K562 (cell line): ENCODE results near the gene RASGEF1C. TPM values are rescaled to one million over a fixed set of nuclear protein-coding genes. Genes with fewer than 3 reads are reported as not detected.

ENCODE experiments used
- GTF2A2 ChIP-seq: IDR thresholded peaks from 2 replicates; pipeline ENCODE4 v1.6.1; 2016; ENCODE audit warnings: mild to moderate bottlenecking, missing genetic modification characterization, missing compliant biosample characterization
- HNRNPL ChIP-seq: fragments of 200-400 bp; formaldehyde crosslinking; IDR thresholded peaks from 2 replicates; pipeline ENCODE4 v1.6.1; 2017; ENCODE audit warnings: low read depth, mild to moderate bottlenecking, low read length
- NFATC3 ChIP-seq: fragments of 450-650 bp; IDR thresholded peaks from 2 replicates; pipeline ENCODE4 v1.6.1; 2017; ENCODE audit warnings: mild to moderate bottlenecking
- PPARD ChIP-seq: fragments of 250-450 bp; sonication (Bioruptor Pico); IDR thresholded peaks from 2 replicates; pipeline ENCODE4 v1.8.0; 2022; ENCODE audit warnings: inconsistent platforms, mild to moderate bottlenecking, moderate library complexity
- SAFB ChIP-seq: fragments of 200-400 bp; formaldehyde crosslinking; IDR thresholded peaks from 2 replicates; pipeline ENCODE4 v1.6.1; 2017; ENCODE audit warnings: low read depth, low read length, borderline replicate concordance
- SMARCB1 ChIP-seq: IDR thresholded peaks from 2 replicates; pipeline ENCODE4 v1.6.1; 2011; ENCODE audit warnings: improper control_type of control experiment, low read depth; ENCODE audit not compliant: insufficient read length
- TEAD1 ChIP-seq, 2 experiments: fragments of 450-650 bp in 1 of 2; sonication (generic) in 1 of 2; formaldehyde crosslinking; IDR thresholded peaks; 2 replicates each; pipeline versions ENCODE4 v1.4.0 to v1.8.0; 2020 to 2022; ENCODE audit warnings: mild to moderate bottlenecking in 2 of 2, missing genetic modification reagents in 1 of 2
- polyA plus RNA-seq, 8 experiments: library from polyadenylated mRNA; depleted of rRNA in 4 of 8; stranded (reverse) in 5 of 8; unstranded in 3 of 8; fragments of >200 nt; fragmentation: Nextera tagmentation in 2 of 8; fragmentation: Illumina TruSeq in 1 of 8; extraction: Ambion mirVana in 2 of 8; extraction: Trizol in 1 of 8; gene quantifications; 2 replicates each; pipeline versions ENCODE4 v1.2.1 to v1.2.3, GENCODE V29; 2011 to 2014; ENCODE audit warnings: inconsistent platforms in 1 of 8, missing spikeins in 1 of 8
- total RNA-seq, 7 experiments: library from RNA; depleted of rRNA in 6 of 7; stranded (reverse); fragments of >200 nt in 6 of 7; fragmentation: Illumina TruSeq in 2 of 7; extraction: Trizol in 2 of 7; gene quantifications; 2 replicates each; pipeline versions ENCODE4 v1.2.1 to v1.2.3, GENCODE V29; 2011 to 2021; ENCODE audit warnings: low replicate concordance in 1 of 7
- TF ChIP-seq, protein P1 (sequence below), 2 experiments: fragments of 450-650 bp; formaldehyde crosslinking in 1 of 2; IDR thresholded peaks; 2 replicates each; pipeline versions ENCODE4 v1.4.0 to v1.6.1; 2014 to 2020; ENCODE audit warnings: mild to moderate bottlenecking in 2 of 2, borderline replicate concordance in 1 of 2, low read depth in 1 of 2

RASGEF1C gene
- total and polyA plus RNA-seq, 9 of the 15 experiments (the other 6 are each of a cell fraction or from before 2014, with no cell fraction given) = 0.04 to 1.1 (median 0.21) TPM; not detected in 4

DNA sequence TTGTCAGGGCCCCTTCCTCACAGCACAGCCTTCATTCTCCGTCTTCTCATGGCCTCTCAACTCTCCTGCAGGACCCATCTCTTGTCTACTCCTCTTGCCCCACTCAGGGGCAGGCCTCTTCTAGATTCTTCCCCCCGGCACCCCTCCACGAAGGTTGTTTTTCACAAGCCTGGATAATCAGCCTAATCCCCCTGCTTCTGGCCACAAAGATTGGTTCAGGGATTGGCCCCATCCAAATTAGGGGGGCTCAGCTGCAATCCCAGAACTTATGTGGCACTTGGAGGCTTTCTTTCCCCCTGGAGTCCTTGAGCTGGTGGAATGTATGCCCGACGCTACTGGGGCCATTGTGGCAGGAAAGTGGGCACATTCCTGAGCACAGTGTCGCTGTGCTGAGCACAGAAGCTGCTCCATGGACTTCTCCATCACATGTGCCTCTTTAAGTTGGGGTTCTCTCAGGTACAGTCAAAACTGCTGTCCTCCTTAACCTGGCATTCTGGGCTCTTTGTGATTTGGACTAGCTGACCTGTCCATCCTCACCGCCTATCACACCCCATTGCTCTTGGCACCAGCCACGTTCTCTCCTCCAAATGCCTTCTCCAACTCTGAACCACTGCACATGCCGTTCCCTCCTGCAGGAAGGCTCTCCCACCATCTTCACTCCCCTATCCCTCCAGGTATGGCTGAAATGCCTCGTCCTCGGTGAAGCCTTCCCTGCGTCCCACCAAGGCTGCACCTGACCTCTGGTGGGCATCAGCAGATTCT lies 70.6 kb downstream of the RASGEF1C start (continued):
- TF ChIP-seq PPARD (CRISPR knock-in tag) (no peak), HNRNPL (no peak), NFATC3 (no peak), TEAD1 (CRISPR knock-in tag; IDR thresholded peaks at IDR 0.05) (no peak), SMARCB1 (no peak), GTF2A2 (no peak), SAFB (no peak)
- TF ChIP-seq, protein P1, sequence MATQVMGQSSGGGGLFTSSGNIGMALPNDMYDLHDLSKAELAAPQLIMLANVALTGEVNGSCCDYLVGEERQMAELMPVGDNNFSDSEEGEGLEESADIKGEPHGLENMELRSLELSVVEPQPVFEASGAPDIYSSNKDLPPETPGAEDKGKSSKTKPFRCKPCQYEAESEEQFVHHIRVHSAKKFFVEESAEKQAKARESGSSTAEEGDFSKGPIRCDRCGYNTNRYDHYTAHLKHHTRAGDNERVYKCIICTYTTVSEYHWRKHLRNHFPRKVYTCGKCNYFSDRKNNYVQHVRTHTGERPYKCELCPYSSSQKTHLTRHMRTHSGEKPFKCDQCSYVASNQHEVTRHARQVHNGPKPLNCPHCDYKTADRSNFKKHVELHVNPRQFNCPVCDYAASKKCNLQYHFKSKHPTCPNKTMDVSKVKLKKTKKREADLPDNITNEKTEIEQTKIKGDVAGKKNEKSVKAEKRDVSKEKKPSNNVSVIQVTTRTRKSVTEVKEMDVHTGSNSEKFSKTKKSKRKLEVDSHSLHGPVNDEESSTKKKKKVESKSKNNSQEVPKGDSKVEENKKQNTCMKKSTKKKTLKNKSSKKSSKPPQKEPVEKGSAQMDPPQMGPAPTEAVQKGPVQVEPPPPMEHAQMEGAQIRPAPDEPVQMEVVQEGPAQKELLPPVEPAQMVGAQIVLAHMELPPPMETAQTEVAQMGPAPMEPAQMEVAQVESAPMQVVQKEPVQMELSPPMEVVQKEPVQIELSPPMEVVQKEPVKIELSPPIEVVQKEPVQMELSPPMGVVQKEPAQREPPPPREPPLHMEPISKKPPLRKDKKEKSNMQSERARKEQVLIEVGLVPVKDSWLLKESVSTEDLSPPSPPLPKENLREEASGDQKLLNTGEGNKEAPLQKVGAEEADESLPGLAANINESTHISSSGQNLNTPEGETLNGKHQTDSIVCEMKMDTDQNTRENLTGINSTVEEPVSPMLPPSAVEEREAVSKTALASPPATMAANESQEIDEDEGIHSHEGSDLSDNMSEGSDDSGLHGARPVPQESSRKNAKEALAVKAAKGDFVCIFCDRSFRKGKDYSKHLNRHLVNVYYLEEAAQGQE (IDR thresholded peaks at IDR 0.05; ENCODE audit: borderline replicate concordance) = no peak
- TF ChIP-seq, protein P1 (CRISPR knock-in tag; IDR thresholded peaks at IDR 0.05; ENCODE audit: low read depth) = no peak
